Measurements from ENCODE around the gene BMPR1A. TPM values are rescaled to one million over a fixed set of nuclear protein-coding genes. Genes with fewer than 3 reads are reported as not detected.

Gene BMPR1A
- total RNA-seq, 1 experiment from 2014 or later = 42.6 TPM

- no peaks in the 10 kb centered on the region for H3K79me2 ChIP-seq (ENCODE audit: insufficient read depth, low read length)
Observed at GRCh38 chr10:86878983-86879713, 122.7 kb downstream of the BMPR1A start.

More at GRCh38 chr10:86878983-86879713, 122.7 kb downstream of the BMPR1A start:
- RAD21 ChIA-PET (ENCODE audit: low non-redundant PET in 1 of 2, low total read pairs in 2 of 2, uncharacterized antibody in 2 of 2, unreplicated experiment in 2 of 2) = no interaction called here
- Histone ChIP-seq H3K4me3 (replicated peaks in 1 of 2; ENCODE audit: low read depth in 1 of 2, low read length in 2 of 2) (no peak overlapping the region), H3K4me2 (ENCODE audit: low read length) (no peak overlapping the region), H3K9me2 (ENCODE audit: insufficient read depth) (no peaks in the 10 kb centered on the region), H3K4me1 (ENCODE audit: control insufficient read depth in 1 of 2, insufficient read depth in 2 of 2, low read length in 2 of 2) (no peaks in the 10 kb centered on the region), H2AFZ (ENCODE audit: low read depth, low read length, poor library complexity, severe bottlenecking) (no peak overlapping the region), H3K36me3 (ENCODE audit: control insufficient read depth in 1 of 2, insufficient read depth in 2 of 2, low read length in 2 of 2) (peaks cover 0 to 5% of the 10 kb centered on the region in 2 experiments; a peak in 1 of 4 replicates), H3K27ac (ENCODE audit: low read depth, low read length) (no peak overlapping the region), H3K27me3 (ENCODE audit: insufficient read depth, low read length) (no peaks in the 10 kb centered on the region), H4K20me1 (ENCODE audit: insufficient read depth) (no peaks in the 10 kb centered on the region), H3K9ac (ENCODE audit: low read length) (no peak overlapping the region), H3K9me3 (ENCODE audit: control insufficient read depth in 1 of 2, insufficient read depth in 1 of 2, low read depth in 1 of 2, low read length in 2 of 2) (no peaks in the 10 kb centered on the region)
- ATAC-seq = no peak
- CTCF ChIA-PET = no interaction called here
- BruUV-seq (replicated peaks) = no TSS peak
- intact Hi-C loops (cut with micrococcal nuclease) = no loop called here
- POLR2A ChIA-PET = no interaction called here
- DNase-seq (ENCODE audit: low read depth, low spot score) = no peak
- TF ChIP-seq TCF7L2 (IDR thresholded peaks at IDR 0.05; ENCODE audit: borderline replicate concordance, extremely low read depth, insufficient read depth, insufficient read length) = no peak
- no peak for TF ChIP-seq EGR1 (IDR thresholded peaks at IDR 0.05; ENCODE audit: low read depth)
- TF ChIP-seq ELF1 (IDR thresholded peaks at IDR 0.05; ENCODE audit: borderline replicate concordance, low read depth) = no peak
- TF ChIP-seq EZH2phosphoT487 (IDR thresholded peaks at IDR 0.05; ENCODE audit: borderline replicate concordance) = no peak
- no peak for TF ChIP-seq REST (IDR thresholded peaks at IDR 0.05; ENCODE audit: low read depth)
- TF ChIP-seq ZNF274 (IDR thresholded peaks at IDR 0.05; ENCODE audit: low read depth, low read length) = no peak
